HUES48 (cell line): Measurements from ENCODE around the gene LETM1.

Experiments used
- H3K27ac ChIP-seq: one replicate; pipeline ENCODE4 v1.7.0; 2013; ENCODE audit warnings: low read depth, low read length, inconsistent platforms
- H3K27me3 ChIP-seq: 2 replicates; pipeline ENCODE4 v1.6.1; 2013; ENCODE audit warnings: mild to moderate bottlenecking, low read length; ENCODE audit not compliant: control insufficient read depth, insufficient read depth
- H3K36me3 ChIP-seq: 2 replicates; pipeline ENCODE4 v1.6.1; 2013; ENCODE audit warnings: low read length; ENCODE audit not compliant: control insufficient read depth, insufficient read depth
- H3K4me1 ChIP-seq: 2 replicates; pipeline ENCODE4 v1.6.1; 2013; ENCODE audit warnings: mild to moderate bottlenecking, low read length; ENCODE audit not compliant: control insufficient read depth, insufficient read depth
- H3K4me3 ChIP-seq: 2 replicates; pipeline ENCODE4 v1.5.1; 2013; ENCODE audit warnings: mild to moderate bottlenecking, low read depth, low read length
- H3K9ac ChIP-seq: 2 replicates; pipeline ENCODE4 v1.6.1; 2013; ENCODE audit warnings: mild to moderate bottlenecking, low read depth, low read length, moderate library complexity
- H3K9me3 ChIP-seq: 2 replicates; pipeline ENCODE4 v1.6.1; 2013; ENCODE audit warnings: low read length; ENCODE audit not compliant: control insufficient read depth, insufficient read depth

LETM1 gene

GRCh38 chr4:1856071-1856942 lies at the start of gene LETM1:
LETM1 (minus strand) TSS chr4:1856156; CDS start chr4:1855950, 206 bp downstream.
- Histone ChIP-seq H3K27ac (no peak within 1 kb of the TSS), H3K4me1 (0 out of 2 replicates have a peak, but pooled peaks cover 3% of the 10 kb centered on the region), H3K9ac (peak within 1 kb of the TSS; percentile 69; the same call in 1 of the 2 replicates), H3K9me3 (no peaks in the 10 kb centered on the region), H3K36me3 (no peaks in the 10 kb centered on the region), H3K27me3 (peaks cover 50% of the 10 kb centered on the region), H3K4me3 (peak within 1 kb of the TSS; percentile 89)

GRCh38 chr4:1904042-1904441 lies 48.1 kb upstream of the LETM1 start:
- H3K36me3 ChIP-seq = peaks cover 51% of the 10 kb centered on the region

GRCh38 chr4:1903035-1903434 lies 47.1 kb upstream of the LETM1 start:
- Histone ChIP-seq H3K9ac (no peak overlapping the region), H3K4me1 (no peaks in the 10 kb centered on the region), H3K36me3 (peaks cover 51% of the 10 kb centered on the region)

More at GRCh38 chr4:1904042-1904441, 48.1 kb upstream of the LETM1 start:
- H3K9ac ChIP-seq = no peak overlapping the region
- no peak overlapping the region for H3K27ac ChIP-seq
- H3K9me3 ChIP-seq = no peaks in the 10 kb centered on the region
- no peaks in the 10 kb centered on the region for H3K4me1 ChIP-seq
- no peak overlapping the region for H3K4me3 ChIP-seq
- H3K27me3 ChIP-seq = no peaks in the 10 kb centered on the region

DNA sequence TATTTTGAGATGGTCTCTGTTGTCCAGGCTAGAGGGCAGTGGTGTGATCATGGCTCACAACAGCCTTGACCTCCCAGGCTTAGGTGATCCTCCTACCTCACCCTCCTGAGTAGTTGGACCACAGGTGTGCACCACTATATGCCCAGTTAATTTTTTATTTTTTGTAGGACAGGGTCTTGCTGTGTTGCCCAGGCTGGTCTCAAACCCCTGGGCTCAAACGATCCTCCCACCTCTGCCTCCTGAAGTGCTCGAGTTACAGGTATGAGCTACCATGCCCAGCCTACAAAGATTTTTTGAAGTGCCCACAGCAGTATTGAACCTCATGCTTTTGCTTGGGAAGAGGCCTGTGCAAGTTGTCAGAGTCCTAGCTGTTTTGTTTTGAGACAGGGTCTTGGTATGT lies 46.3 kb upstream of the LETM1 start:
- no peak overlapping the region for H3K27ac ChIP-seq
- peaks cover 50% of the 10 kb centered on the region for H3K36me3 ChIP-seq
- no peaks in the 10 kb centered on the region for H3K9me3 ChIP-seq
- H3K4me1 ChIP-seq = no peaks in the 10 kb centered on the region
- no peaks in the 10 kb centered on the region for H3K27me3 ChIP-seq
- no peak overlapping the region for H3K9ac ChIP-seq
- no peak overlapping the region for H3K4me3 ChIP-seq

More at GRCh38 chr4:1903035-1903434, 47.1 kb upstream of the LETM1 start:
- H3K27me3 ChIP-seq = no peaks in the 10 kb centered on the region
- H3K27ac ChIP-seq = no peak overlapping the region
- no peaks in the 10 kb centered on the region for H3K9me3 ChIP-seq
- no peak overlapping the region for H3K4me3 ChIP-seq

DNA sequence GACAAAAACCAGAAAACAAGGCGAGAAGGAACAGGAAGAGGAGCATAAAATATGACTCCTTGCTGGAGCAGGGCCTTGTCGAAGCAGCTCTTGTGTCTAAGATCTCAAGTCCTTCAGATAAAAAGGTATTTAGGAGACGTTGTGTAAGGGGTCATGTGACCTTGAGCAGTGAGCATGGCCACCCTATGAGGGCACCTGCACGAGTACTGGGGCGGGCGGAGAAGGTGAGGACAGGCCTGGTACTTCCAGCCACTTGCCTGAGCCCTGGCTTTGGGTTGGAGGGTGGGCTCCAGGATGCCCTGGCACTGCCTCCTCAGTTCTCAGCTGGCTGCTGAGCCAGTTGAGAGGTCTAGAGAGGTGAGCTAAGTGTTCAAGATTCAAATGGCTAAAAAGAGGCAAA lies 45.2 kb upstream of the LETM1 start:
- H3K9me3 ChIP-seq = no peaks in the 10 kb centered on the region
- H3K27me3 ChIP-seq = no peaks in the 10 kb centered on the region
- H3K9ac ChIP-seq = no peak overlapping the region
- peaks cover 45% of the 10 kb centered on the region for H3K36me3 ChIP-seq
- no peak overlapping the region for H3K4me3 ChIP-seq
- no peaks in the 10 kb centered on the region for H3K4me1 ChIP-seq
- no peak overlapping the region for H3K27ac ChIP-seq

GRCh38 chr4:1900624-1901023 lies 44.7 kb upstream of the LETM1 start:
- H3K9ac ChIP-seq = no peak overlapping the region
- no peaks in the 10 kb centered on the region for H3K27me3 ChIP-seq
- H3K4me1 ChIP-seq = no peaks in the 10 kb centered on the region
- no peaks in the 10 kb centered on the region for H3K9me3 ChIP-seq
- H3K27ac ChIP-seq = no peak overlapping the region
- H3K4me3 ChIP-seq = no peak overlapping the region
- H3K36me3 ChIP-seq = peaks cover 43% of the 10 kb centered on the region

DNA sequence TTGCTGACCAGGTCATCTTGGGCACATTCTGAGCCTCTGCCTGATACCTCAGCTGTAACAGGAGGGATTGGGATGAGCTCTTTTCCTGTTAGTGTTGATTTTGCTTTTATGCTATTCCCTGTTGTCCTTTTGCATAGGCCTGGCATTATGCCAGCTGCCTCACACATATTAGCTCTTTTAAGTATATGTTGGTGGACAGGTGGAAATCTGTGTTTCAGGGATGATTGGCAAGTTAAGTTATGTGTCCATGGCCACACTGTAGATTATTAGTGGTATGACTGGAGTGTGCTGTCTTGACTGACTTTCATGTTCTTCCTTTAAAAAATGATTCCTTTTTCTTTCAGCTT lies 44.1 kb upstream of the LETM1 start:
- peaks cover 38% of the 10 kb centered on the region for H3K36me3 ChIP-seq

GRCh38 chr4:1899149-1900086 lies 43.5 kb upstream of the LETM1 start:
- Histone ChIP-seq H3K9ac (no peak overlapping the region), H3K9me3 (no peaks in the 10 kb centered on the region), H3K27me3 (no peaks in the 10 kb centered on the region), H3K27ac (no peak overlapping the region), H3K36me3 (peaks cover 34% of the 10 kb centered on the region), H3K4me3 (no peak overlapping the region), H3K4me1 (no peaks in the 10 kb centered on the region)

More for the DNA sequence above, 44.1 kb upstream of the LETM1 start:
- Histone ChIP-seq H3K9ac (no peak overlapping the region), H3K4me3 (no peak overlapping the region), H3K27me3 (no peaks in the 10 kb centered on the region), H3K4me1 (no peaks in the 10 kb centered on the region), H3K27ac (no peak overlapping the region), H3K9me3 (no peaks in the 10 kb centered on the region)

- H3K4me3 ChIP-seq = no peak overlapping the region
- H3K4me1 ChIP-seq = no peaks in the 10 kb centered on the region
- H3K36me3 ChIP-seq = peaks cover 30% of the 10 kb centered on the region
- no peaks in the 10 kb centered on the region for H3K27me3 ChIP-seq
- H3K27ac ChIP-seq = no peak overlapping the region
- no peaks in the 10 kb centered on the region for H3K9me3 ChIP-seq
- no peak overlapping the region for H3K9ac ChIP-seq
These were observed 42.7 kb upstream of the LETM1 start for GRCh38 chr4:1898681-1899080.

- Histone ChIP-seq H3K27ac (no peak overlapping the region), H3K9me3 (no peaks in the 10 kb centered on the region)
These were observed 42.1 kb upstream of the LETM1 start for GRCh38 chr4:1898007-1898406.

DNA sequence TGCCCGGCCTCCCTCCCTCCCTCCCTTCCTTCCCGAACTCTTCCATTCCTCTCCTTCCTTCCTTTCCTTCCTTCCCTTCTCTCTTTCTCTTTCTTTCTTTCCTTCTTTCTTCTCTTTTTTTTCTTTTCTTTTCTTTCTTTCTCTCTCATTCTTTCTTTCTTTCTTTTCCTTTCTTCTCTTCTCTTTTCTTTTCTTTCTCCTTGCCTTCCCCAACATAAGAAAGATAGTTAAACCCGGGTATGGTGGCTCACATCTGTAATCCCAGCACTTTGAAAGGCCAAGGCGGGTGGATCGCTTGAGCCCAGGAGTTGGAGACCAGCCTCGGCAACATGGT lies 40.7 kb upstream of the LETM1 start:
- no peak overlapping the region for H3K27ac ChIP-seq
- no peak overlapping the region for H3K9ac ChIP-seq
- H3K4me3 ChIP-seq = no peak overlapping the region
- H3K36me3 ChIP-seq = peaks cover 19% of the 10 kb centered on the region
- H3K4me1 ChIP-seq = no peaks in the 10 kb centered on the region
- no peaks in the 10 kb centered on the region for H3K9me3 ChIP-seq
- no peaks in the 10 kb centered on the region for H3K27me3 ChIP-seq

More at GRCh38 chr4:1898007-1898406, 42.1 kb upstream of the LETM1 start:
- Histone ChIP-seq H3K36me3 (peaks cover 29% of the 10 kb centered on the region), H3K4me1 (no peaks in the 10 kb centered on the region), H3K4me3 (no peak overlapping the region), H3K9ac (no peak overlapping the region), H3K27me3 (no peaks in the 10 kb centered on the region)
